ENCODE measurements around the gene AOAH.

- TF ChIP-seq POLR2AphosphoS5 (IDR thresholded peaks at IDR 0.05) (no peak), CTCF (IDR thresholded peaks at IDR 0.05) (no peak), EP300 (IDR thresholded peaks at IDR 0.05) (no peak)
Observed at GRCh38 chr7:36732806-36733205, 8.5 kb upstream of the AOAH start.

Data from suprapubic skin (tissue), 4 donors.